Activated naive CD4-positive, alpha-beta T cell treated with anti-CD3 and anti-CD28 coated beads, Interleukin-2, amount 50 U/mL, for 72 hours (primary cell): ENCODE results near the gene PTGR2. TPM values are rescaled to one million over a fixed set of nuclear protein-coding genes. Genes with fewer than 3 reads are reported as not detected.
"Not testable (repeated sequence)": the region's sequence is repeated elsewhere in the genome, so short reads cannot be mapped to it uniquely, and the experiment has no call there.

ENCODE experiments used
- ATAC-seq, 2 donors: fragments of 150-1000 bp; cut with Tn5 transposase; 2 replicates each; pipeline ENCODE4 v1.10.0; 2021; ENCODE audit warnings: mild to moderate bottlenecking in 2 of 2, moderate library complexity in 2 of 2
- DNase-seq, 2 donors: peaks; one replicate each; pipeline ENCODE4 v3.0.0; 2021 to 2022; ENCODE audit warnings: low spot score in 2 of 2
- H3K27ac Mint-ChIP-seq, 2 donors: one replicate each; pipeline ENCODE4 v1.8.0; 2022; ENCODE audit warnings: mild to moderate bottlenecking in 2 of 2, mixed read lengths in 2 of 2
- H3K36me3 Mint-ChIP-seq, 2 donors: one replicate each; pipeline ENCODE4 v1.8.0; 2022; ENCODE audit warnings: mixed read lengths in 2 of 2
- H3K9me3 Mint-ChIP-seq, 2 donors: one replicate each; pipeline ENCODE4 v1.8.0; 2022; ENCODE audit warnings: mixed read lengths in 2 of 2
- total RNA-seq, 2 donors: library from RNA; stranded (reverse); gene quantifications; one replicate each; pipeline ENCODE4 v1.2.3, GENCODE V29; 2022

The PTGR2 gene
- total RNA-seq, 2 donors from 2014 or later = 6.4 to 9.6 TPM

GRCh38 chr14:73825551-73826188, 26.0 kb upstream of the PTGR2 start:
- Mint-ChIP-seq H3K36me3 (no peaks in the 10 kb centered on the region), H3K27ac (no peak overlapping the region), H3K9me3 (no peaks in the 10 kb centered on the region)
- ATAC-seq (peak; percentile 63 to 71), DNase-seq (peak; percentile 74 to 84)

- ATAC-seq, DNase-seq, H3K9me3 Mint-ChIP-seq, H3K27ac Mint-ChIP-seq, H3K36me3 Mint-ChIP-seq: not testable (repeated sequence)
Observed at GRCh38 chr14:73827190-73827589, 24.4 kb upstream of the PTGR2 start.

- ATAC-seq (no peak), DNase-seq (no peak)
- Mint-ChIP-seq H3K36me3 (no peaks in the 10 kb centered on the region), H3K27ac (peak overlapping the region; percentile 45 to 91), H3K9me3 (no peaks in the 10 kb centered on the region)
Observed at GRCh38 chr14:73829071-73829470, 22.6 kb upstream of the PTGR2 start.

DNA sequence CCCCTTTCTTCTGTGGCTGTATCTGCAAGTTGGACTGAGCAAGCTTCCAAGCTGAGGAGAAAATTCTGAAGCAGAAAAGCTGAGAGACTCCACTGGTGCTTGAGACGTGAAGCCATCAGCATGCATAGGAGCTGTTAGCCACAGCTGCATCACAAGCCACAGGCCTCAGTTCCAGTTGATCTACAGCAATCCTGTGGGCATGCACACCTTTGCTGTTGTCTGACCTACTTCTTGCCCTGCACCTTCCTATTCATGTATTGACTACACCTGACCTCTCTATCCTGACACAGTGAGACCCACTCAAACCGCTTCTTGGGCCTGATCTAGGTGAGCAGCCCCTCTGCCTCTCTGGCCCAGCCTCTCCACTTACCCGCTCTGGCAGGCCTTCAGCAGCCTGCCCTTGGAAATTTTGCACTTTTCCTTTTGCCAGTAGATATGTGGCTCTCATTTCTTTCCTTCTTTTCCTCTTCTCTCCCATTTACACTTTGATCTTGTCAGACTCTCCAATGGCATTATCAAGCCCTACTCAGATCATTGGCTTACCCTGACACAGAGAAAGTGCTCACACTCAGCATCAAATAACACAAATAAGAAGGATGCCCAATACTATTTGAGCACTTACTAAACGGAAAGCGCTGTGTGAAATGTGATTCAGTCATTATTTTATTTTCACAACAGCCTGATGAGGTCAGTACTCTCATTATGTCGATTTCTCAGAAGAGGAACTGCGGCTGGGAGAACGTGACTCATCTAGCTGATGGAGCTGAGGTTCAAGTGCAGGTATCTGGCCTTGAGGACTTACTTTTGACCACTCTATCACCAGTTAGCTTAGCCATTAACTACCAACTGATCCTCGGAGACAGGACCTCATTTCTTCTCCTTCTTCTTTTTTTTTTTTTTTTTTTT, 21.9 kb upstream of the PTGR2 start:
- Mint-ChIP-seq H3K36me3 (no peaks in the 10 kb centered on the region), H3K9me3 (no peaks in the 10 kb centered on the region), H3K27ac (peak overlapping the region; percentile 71 to 91)
- peak; percentile 86 to 89 for ATAC-seq
- DNase-seq = peak in 1 of 2 donors; percentile 47

- ATAC-seq (no peak), DNase-seq (no peak)
- no peaks in the 10 kb centered on the region for H3K9me3 Mint-ChIP-seq
- peak overlapping the region in 1 of 2 donors; percentile 73 for H3K27ac Mint-ChIP-seq
- H3K36me3 Mint-ChIP-seq = no peaks in the 10 kb centered on the region
Observed at GRCh38 chr14:73833034-73833433, 18.6 kb upstream of the PTGR2 start.

- no peak for ATAC-seq
- no peak for DNase-seq
- Mint-ChIP-seq H3K36me3 (no peaks in the 10 kb centered on the region), H3K27ac (no peak overlapping the region), H3K9me3 (no peaks in the 10 kb centered on the region)
Observed at GRCh38 chr14:73833530-73834260, 17.9 kb upstream of the PTGR2 start.

DNA sequence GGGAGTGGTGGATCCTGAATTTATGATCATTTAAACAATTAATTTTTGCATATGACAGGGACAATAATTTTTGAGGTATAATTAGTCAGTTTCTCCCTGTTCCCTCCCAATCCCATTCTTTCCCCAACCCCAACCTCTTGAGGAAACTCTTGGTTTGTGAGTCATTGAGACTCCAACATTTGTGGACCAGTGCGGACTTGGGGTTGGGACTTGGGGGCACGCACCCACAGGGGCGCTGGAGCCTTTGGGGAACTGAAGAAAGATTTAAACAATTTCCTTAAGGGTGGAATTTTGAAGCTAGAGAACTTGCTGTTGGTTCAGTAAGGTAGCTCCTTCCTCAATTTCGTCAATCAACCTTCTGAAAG, 17.4 kb upstream of the PTGR2 start:
- Mint-ChIP-seq H3K27ac (no peak overlapping the region), H3K9me3 (no peaks in the 10 kb centered on the region), H3K36me3 (no peaks in the 10 kb centered on the region)
- DNase-seq (no peak), ATAC-seq (no peak)

DNA sequence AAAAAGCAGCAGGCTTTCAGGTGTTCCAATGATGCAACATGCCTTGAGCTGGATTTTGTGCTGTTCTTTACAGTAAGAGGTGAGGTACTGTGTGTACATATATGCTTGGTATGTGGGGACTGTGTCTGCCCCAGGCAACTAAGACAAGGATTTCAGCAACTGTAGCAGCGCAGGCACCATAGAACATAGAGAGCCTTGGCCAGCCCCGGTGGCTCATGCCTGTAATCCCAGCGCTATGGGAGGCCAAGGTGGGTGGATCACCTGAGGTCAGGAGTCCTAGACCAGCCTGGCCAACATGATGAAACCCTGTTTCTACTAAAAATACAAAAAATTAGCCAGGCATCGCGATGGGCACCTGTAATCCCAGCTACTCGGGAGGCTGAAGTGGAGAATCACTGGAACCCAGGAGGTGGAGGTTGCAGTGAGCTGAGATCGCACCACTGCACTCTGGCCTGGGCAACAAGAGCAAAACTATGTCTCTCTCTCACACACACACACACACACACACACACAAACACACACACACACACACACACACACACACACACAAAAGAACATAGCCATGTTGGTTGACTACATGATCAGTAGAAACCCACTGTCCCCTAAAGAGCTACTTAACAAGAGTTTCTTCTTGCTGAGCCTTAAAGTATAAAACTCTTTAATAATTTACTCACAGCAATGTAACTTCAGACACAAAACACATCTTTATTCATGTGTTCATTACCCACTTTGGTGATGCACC, 13.2 kb upstream of the PTGR2 start:
- H3K36me3 Mint-ChIP-seq, ATAC-seq: not testable (repeated sequence)

DNA sequence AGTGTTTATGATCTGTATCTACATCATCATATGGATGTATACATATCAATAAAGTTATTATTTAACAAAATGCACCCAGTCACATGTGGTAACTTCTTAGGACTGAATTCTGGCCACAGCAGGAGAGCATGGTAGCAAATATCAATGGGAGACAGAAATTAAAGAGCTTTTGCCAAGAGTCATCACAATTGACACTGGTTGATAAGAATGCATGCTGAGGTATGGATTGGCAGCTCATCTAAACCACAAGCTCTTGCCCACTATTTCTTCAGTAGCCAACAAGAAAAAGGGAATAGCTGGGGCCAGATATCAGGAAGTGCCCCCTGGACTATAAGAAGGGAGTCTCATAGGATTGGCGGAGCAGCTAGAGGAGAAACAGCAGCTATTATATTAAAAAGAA, 9.4 kb upstream of the PTGR2 start:
- no peaks in the 10 kb centered on the region for H3K36me3 Mint-ChIP-seq

More for the DNA sequence above, 13.2 kb upstream of the PTGR2 start:
- not testable (repeated sequence) for DNase-seq, H3K9me3 Mint-ChIP-seq, H3K27ac Mint-ChIP-seq

DNA sequence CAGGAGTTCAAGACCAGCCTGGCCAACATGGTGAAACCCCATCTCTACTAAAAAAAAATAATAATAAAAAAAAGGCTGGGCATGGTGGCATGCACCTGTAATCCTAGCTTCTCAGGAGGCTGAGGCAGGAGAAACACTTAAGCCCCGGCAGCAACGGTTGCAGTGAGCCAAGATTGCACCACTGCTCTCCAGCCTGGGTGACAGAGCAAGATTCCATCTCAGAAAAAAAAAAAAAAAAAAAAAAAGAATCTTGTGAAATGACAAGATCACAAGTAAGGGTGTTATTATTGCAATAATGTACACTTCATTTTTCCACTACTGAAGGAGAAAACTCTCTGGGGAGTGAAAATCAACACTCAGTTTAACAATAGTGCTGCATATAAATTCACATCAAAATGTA, 8.8 kb upstream of the PTGR2 start:
- no peak overlapping the region for H3K27ac Mint-ChIP-seq
- H3K36me3 Mint-ChIP-seq = no peaks in the 10 kb centered on the region
- DNase-seq (no peak), ATAC-seq (no peak)
- H3K9me3 Mint-ChIP-seq = no peaks in the 10 kb centered on the region

More for the DNA sequence above, 9.4 kb upstream of the PTGR2 start:
- no peaks in the 10 kb centered on the region for H3K9me3 Mint-ChIP-seq
- no peak overlapping the region for H3K27ac Mint-ChIP-seq
- ATAC-seq (no peak), DNase-seq (no peak)

DNA sequence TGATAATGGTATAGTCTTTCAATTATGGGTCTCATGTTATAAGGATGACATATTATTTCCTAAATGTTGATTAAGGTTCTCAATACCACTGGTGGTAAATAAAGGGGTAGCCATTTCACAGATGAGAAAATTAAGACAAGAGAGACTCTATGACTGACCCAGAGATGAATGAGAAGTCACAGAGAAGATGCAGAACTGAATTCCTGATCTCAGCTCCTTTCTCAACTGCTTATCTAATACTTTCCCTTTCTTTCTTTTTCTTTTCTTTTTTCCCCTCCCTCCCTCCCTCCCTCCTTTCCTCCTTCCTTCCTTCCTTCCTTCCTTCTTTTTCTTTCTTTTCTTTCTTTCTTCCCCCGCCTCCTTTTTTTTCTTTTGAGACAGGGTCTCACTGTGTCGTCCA, 8.3 kb upstream of the PTGR2 start:
- no peak for ATAC-seq
- no peak for DNase-seq

GRCh38 chr14:73846947-73847346, 4.7 kb upstream of the PTGR2 start:
- H3K27ac Mint-ChIP-seq = no peak overlapping the region
- H3K36me3 Mint-ChIP-seq = peaks cover 0 to 6% of the 10 kb centered on the region in 2 donors
- DNase-seq (no peak), ATAC-seq (no peak)
- H3K9me3 Mint-ChIP-seq = no peaks in the 10 kb centered on the region

More for the DNA sequence above, 8.3 kb upstream of the PTGR2 start:
- Mint-ChIP-seq H3K9me3 (no peaks in the 10 kb centered on the region), H3K36me3 (no peaks in the 10 kb centered on the region), H3K27ac (peak overlapping the region in 1 of 2 donors; percentile 90)

DNA sequence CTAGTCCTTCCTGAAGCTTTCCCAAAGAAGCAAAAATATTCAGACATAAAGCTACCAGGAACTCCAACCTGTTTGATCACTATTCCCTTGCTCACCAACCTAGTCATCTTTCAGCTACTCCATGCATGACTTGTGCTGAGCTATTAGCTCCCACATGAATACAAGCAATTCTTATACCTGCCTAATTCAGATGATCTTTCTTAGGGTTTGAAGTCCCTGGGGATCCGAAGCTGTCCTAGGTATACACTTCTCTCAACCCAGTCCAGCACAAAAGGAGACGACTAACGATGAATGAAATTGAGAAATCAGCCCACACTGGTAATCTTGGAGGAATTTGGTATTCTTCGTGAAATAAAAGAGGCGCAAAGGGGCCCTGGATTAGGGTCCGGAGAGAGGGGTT, 631 bp upstream of the PTGR2 start:
- ATAC-seq (no peak), DNase-seq (no peak)
- Mint-ChIP-seq H3K9me3 (no peaks in the 10 kb centered on the region), H3K27ac (peak overlapping the region; percentile 99 to 100), H3K36me3 (peaks cover 0 to 13% of the 10 kb centered on the region in 2 donors)

DNA sequence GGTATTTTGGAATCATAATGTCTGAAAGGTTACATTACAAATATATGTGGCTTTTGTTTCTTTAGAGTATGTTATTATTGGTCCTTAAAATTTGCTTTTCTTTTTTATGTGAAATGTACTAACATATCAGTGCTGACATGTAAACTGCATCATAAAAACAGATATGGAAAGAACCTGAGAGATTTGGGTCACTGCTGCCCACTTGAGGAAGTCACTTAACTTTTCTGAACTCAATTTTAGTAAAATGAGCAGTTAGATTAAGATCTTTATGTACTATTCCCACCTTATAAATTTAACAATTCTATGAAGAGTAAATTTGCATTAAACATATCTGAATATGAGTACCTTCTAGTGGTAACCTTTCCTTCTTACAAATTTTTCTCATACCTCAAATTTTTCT, 7.5 kb downstream of the PTGR2 start:
- H3K9me3 Mint-ChIP-seq = no peaks in the 10 kb centered on the region
- no peak for ATAC-seq
- H3K27ac Mint-ChIP-seq = no peak overlapping the region
- H3K36me3 Mint-ChIP-seq = no peaks in the 10 kb centered on the region
- DNase-seq = no peak

DNA sequence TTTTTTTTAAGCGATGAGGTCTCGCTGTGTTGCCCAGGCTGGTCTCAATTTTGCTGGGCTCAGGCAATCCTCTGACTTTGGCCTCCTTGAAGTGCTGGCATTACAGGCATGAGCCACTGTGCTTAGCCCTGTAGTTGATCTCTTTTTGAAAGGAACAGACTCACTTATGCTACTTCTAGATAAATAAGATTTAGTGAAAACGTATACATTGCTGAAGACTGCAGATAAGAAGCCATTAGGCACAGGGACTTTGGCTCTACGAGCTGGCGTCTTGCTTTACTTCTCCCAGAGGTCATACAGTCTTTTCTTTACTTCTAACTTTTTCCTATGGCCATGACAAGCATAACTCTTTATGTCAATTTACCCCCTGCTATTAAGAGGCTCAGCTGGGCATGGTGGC, 9.4 kb downstream of the PTGR2 start:
- ATAC-seq = no peak

DNA sequence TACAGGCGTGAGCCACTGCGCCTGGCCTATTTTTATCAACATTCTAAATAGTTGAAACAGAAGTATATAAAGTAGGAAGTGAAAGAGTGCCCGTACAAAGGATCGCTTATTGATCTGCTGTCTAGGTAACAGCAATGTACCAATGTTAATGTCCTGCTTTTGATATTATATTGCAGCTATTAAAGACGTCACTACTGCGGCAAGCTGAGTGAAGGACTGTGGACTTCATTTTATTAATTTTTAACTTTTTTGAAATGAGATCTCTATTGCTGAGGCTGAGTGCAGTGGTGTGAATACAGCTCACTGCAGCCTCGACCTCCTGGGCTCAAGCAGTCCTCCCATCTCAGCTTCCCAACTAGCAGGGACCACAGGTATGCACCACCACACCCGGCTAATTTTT, 10.8 kb downstream of the PTGR2 start:
- H3K36me3 Mint-ChIP-seq = no peaks in the 10 kb centered on the region
- H3K9me3 Mint-ChIP-seq = no peaks in the 10 kb centered on the region
- ATAC-seq = no peak
- DNase-seq = no peak
- H3K27ac Mint-ChIP-seq = no peak overlapping the region

More for the DNA sequence above, 9.4 kb downstream of the PTGR2 start:
- Mint-ChIP-seq H3K27ac (no peak overlapping the region), H3K9me3 (no peaks in the 10 kb centered on the region), H3K36me3 (no peaks in the 10 kb centered on the region)
- no peak for DNase-seq
